CD14-positive monocyte (primary cell): Measurements from ENCODE around the gene ANXA4. TPM values are rescaled to one million over a fixed set of nuclear protein-coding genes. Genes with fewer than 3 reads are reported as not detected.

Experiments used
- DNase-seq, 3 donors: peaks; one replicate each; pipeline ENCODE4 v3.0.0-alpha.2; 2011 to 2022
- H2AFZ ChIP-seq: 2 replicates; pipeline ENCODE4 v1.6.0; 2012; ENCODE audit warnings: mild to moderate bottlenecking, low read depth, low read length, inconsistent platforms; ENCODE audit not compliant: insufficient read depth, poor library complexity, severe bottlenecking
- H3K27ac ChIP-seq, 2 donors: 1 replicate in 1 of 2; 2 replicates in 1 of 2; pipeline ENCODE4 v1.5.1; 2012 to 2013; ENCODE audit warnings: low read length in 2 of 2, control low read depth in 1 of 2, inconsistent platforms in 1 of 2, low read depth in 1 of 2, mild to moderate bottlenecking in 1 of 2
- H3K27me3 ChIP-seq, 2 donors: one replicate each; pipeline versions ENCODE4 v1.6.0 to v1.6.1; 2011 to 2013; ENCODE audit warnings: low read length in 2 of 2; ENCODE audit not compliant: control insufficient read depth in 2 of 2, insufficient read depth in 2 of 2
- H3K36me3 ChIP-seq, 2 donors: replicated peaks in 1 of 2; 1 replicate in 1 of 2; 2 replicates in 1 of 2; pipeline versions ENCODE4 v1.5.1 to v1.6.1; 2012 to 2013; ENCODE audit warnings: low read length in 2 of 2, control low read depth in 1 of 2, inconsistent platforms in 1 of 2, mild to moderate bottlenecking in 1 of 2; ENCODE audit not compliant: insufficient read depth in 2 of 2, control insufficient read depth in 1 of 2
- H3K4me1 ChIP-seq, 2 donors: 1 replicate in 1 of 2; 2 replicates in 1 of 2; pipeline versions ENCODE4 v1.5.1 to v1.6.1; 2012 to 2013; ENCODE audit warnings: low read length in 2 of 2, control low read depth in 1 of 2, inconsistent platforms in 1 of 2, mild to moderate bottlenecking in 1 of 2, moderate library complexity in 1 of 2; ENCODE audit not compliant: insufficient read depth in 2 of 2, control insufficient read depth in 1 of 2
- H3K4me2 ChIP-seq: replicated peaks from 2 replicates; pipeline ENCODE3; 2012; ENCODE audit warnings: low read length, moderate library complexity, mild to moderate bottlenecking; ENCODE audit not compliant: poor library complexity, severe bottlenecking; ENCODE audit errors: extremely low read depth
- H3K4me3 ChIP-seq, 3 experiments: fragments of 200-600 bp in 1 of 3; sonication (generic) in 1 of 3; replicated peaks in 1 of 3; 1 replicate in 2 of 3; 2 replicates in 1 of 3; pipeline ENCODE4 v1.5.1; 2011 to 2013; ENCODE audit warnings: low read length in 3 of 3, mild to moderate bottlenecking in 3 of 3, control low read depth in 2 of 3, low read depth in 2 of 3, inconsistent platforms in 1 of 3, moderate library complexity in 1 of 3
- H3K79me2 ChIP-seq: 2 replicates; pipeline ENCODE4 v1.6.0; 2012; ENCODE audit warnings: mild to moderate bottlenecking, control low read depth, inconsistent platforms, low read length, moderate library complexity; ENCODE audit not compliant: insufficient read depth
- H3K9ac ChIP-seq: 2 replicates; pipeline ENCODE4 v1.6.0; 2017; ENCODE audit warnings: low read length, mild to moderate bottlenecking; ENCODE audit not compliant: insufficient read depth, poor library complexity, severe bottlenecking
- H3K9me3 ChIP-seq, 2 donors: replicated peaks in 1 of 2; 1 replicate in 1 of 2; 2 replicates in 1 of 2; pipeline versions ENCODE4 v1.5.1 to v1.6.1; 2012 to 2013; ENCODE audit warnings: low read length in 2 of 2, control low read depth in 1 of 2; ENCODE audit not compliant: control insufficient read depth in 1 of 2, insufficient read depth in 1 of 2
- H4K20me1 ChIP-seq: 2 replicates; pipeline ENCODE4 v1.6.0; 2012; ENCODE audit warnings: mild to moderate bottlenecking, low read length, control low read depth, moderate library complexity; ENCODE audit not compliant: insufficient read depth
- H3K27ac Mint-ChIP-seq, 7 donors: one replicate each; pipeline ENCODE4 v1.8.0; 2020; ENCODE audit warnings: mild to moderate bottlenecking in 7 of 7, mixed read lengths in 7 of 7, moderate library complexity in 6 of 7, inconsistent platforms in 2 of 7
- H3K27me3 Mint-ChIP-seq, 3 donors: one replicate each; pipeline ENCODE4 v1.8.0; 2021 to 2022; ENCODE audit warnings: low read depth in 3 of 3, mild to moderate bottlenecking in 3 of 3, mixed read lengths in 3 of 3, moderate library complexity in 3 of 3, inconsistent platforms in 1 of 3
- H3K36me3 Mint-ChIP-seq, 2 donors: one replicate each; pipeline ENCODE4 v1.8.0; 2020; ENCODE audit warnings: mixed read lengths in 2 of 2, inconsistent platforms in 1 of 2, mild to moderate bottlenecking in 1 of 2
- H3K4me1 Mint-ChIP-seq: one replicate; pipeline ENCODE4 v1.8.0; 2020; ENCODE audit warnings: mild to moderate bottlenecking, mixed read lengths
- H3K4me3 Mint-ChIP-seq, 2 donors: one replicate each; pipeline ENCODE4 v1.8.0; 2020; ENCODE audit warnings: mild to moderate bottlenecking in 2 of 2, mixed read lengths in 2 of 2, moderate library complexity in 1 of 2
- H3K9me3 Mint-ChIP-seq, 7 donors: one replicate each; pipeline ENCODE4 v1.8.0; 2020 to 2022; ENCODE audit warnings: mixed read lengths in 7 of 7, mild to moderate bottlenecking in 6 of 7, moderate library complexity in 6 of 7, inconsistent platforms in 2 of 7
- CTCF ChIP-seq: fragments of 200-600 bp; IDR thresholded peaks from one replicate; pipeline ENCODE4 v1.8.0; 2022; ENCODE audit warnings: antibody characterized with exemption, mild to moderate bottlenecking
- WGBS: methylation state at CpG from one replicate; pipeline ENCODE4 v1.1.5; 2013; ENCODE audit warnings: missing lambda C conversion rate; ENCODE audit not compliant: insufficient coverage; 5-methylcytosine and 5-hydroxymethylcytosine counted together
- intact Hi-C, 2 donors: fragments of 100-400 bp; cut with micrococcal nuclease; formaldehyde crosslinking; loops; one replicate each; pipeline versions ENCODE4 v1.15.0 to v1.15.1; 2023
- polyA plus RNA-seq, 3 donors: library from polyadenylated mRNA; depleted of rRNA in 1 of 3; unstranded in 2 of 3; stranded (reverse) in 1 of 3; fragments of 300-500 nt in 2 of 3; fragments of >200 nt in 1 of 3; fragmentation: Illumina TruSeq in 2 of 3; gene quantifications; 1 replicate in 2 of 3; 2 replicates in 1 of 3; pipeline ENCODE4 v1.2.3, GENCODE V29; 2012 to 2021

Gene ANXA4
- polyA plus RNA-seq, 3 donors, result 30.0 to 95.7 (median 64.7) TPM

- TF ChIP-seq CTCF, result no peak
- peaks cover 39% of the 10 kb centered on the region for H3K4me1 Mint-ChIP-seq
- WGBS, result 0% methylated on average over 1 of the region's 7 CpGs
- H3K9me3 Mint-ChIP-seq, result no peaks in the 10 kb centered on the region
- Histone ChIP-seq H3K27me3 (no peaks in the 10 kb centered on the region), H4K20me1 (no peaks in the 10 kb centered on the region), H3K9ac (no peak overlapping the region), H3K4me2 (peak overlapping the region; percentile 37), H3K4me1 (peaks cover 11 to 25% of the 10 kb centered on the region in 2 donors), H3K27ac (no peak overlapping the region), H3K79me2 (no peaks in the 10 kb centered on the region), H3K4me3 (peak overlapping the region in 1 of 3 experiments; percentile 6), H3K36me3 (peaks cover 0 to 49% of the 10 kb centered on the region in 2 donors), H3K9me3 (no peaks in the 10 kb centered on the region), H2AFZ (no peak overlapping the region)
- peak overlapping the region in 4 of 7 donors; percentile 14 to 67 (median 46) for H3K27ac Mint-ChIP-seq
- no peak for DNase-seq
- H3K4me3 Mint-ChIP-seq, result peak overlapping the region; percentile 69 to 73
- peaks cover 0 to 2% (median 0%) of the 10 kb centered on the region in 3 donors for H3K27me3 Mint-ChIP-seq
- intact Hi-C loops, result loop anchor here in 1 of 2 donors (10.0 kb wide), 1 partner anchor 54 kb away; the partner anchor contains the start of gene ANXA4
- peaks cover 26 to 30% of the 10 kb centered on the region in 2 donors for H3K36me3 Mint-ChIP-seq
Observed at GRCh38 chr2:69798290-69798908, 56.5 kb downstream of the ANXA4 start.

- Mint-ChIP-seq H3K36me3 (peaks cover 28 to 32% of the 10 kb centered on the region in 2 donors), H3K27ac (peak overlapping the region in 3 of 7 donors; percentile 14 to 67 (median 33)), H3K9me3 (peaks cover 0 to 2% (median 0%) of the 10 kb centered on the region in 7 donors), H3K27me3 (peaks cover 0 to 2% (median 0%) of the 10 kb centered on the region in 3 donors), H3K4me3 (peak overlapping the region; percentile 69 to 73), H3K4me1 (peaks cover 44% of the 10 kb centered on the region)
- Histone ChIP-seq H3K27ac (no peak overlapping the region), H3K36me3 (peaks cover 0 to 43% of the 10 kb centered on the region in 2 donors), H2AFZ (no peak overlapping the region), H3K4me2 (peak overlapping the region; percentile 37), H3K9ac (no peak overlapping the region), H3K9me3 (no peaks in the 10 kb centered on the region), H3K79me2 (no peaks in the 10 kb centered on the region), H3K4me3 (no peak overlapping the region), H3K27me3 (no peaks in the 10 kb centered on the region), H3K4me1 (peaks cover 16 to 31% of the 10 kb centered on the region in 2 donors), H4K20me1 (no peaks in the 10 kb centered on the region)
- no peak for DNase-seq
- 6% methylated on average over 2 of the region's 4 CpGs for WGBS
- no peak for TF ChIP-seq CTCF
- intact Hi-C loops, result loop anchor here in 1 of 2 donors (10.0 kb wide), 1 partner anchor 54 kb away; the partner anchor contains the start of gene ANXA4
Observed at GRCh38 chr2:69798909-69799526, 57.1 kb downstream of the ANXA4 start.
